ENCODE results near the gene ZSCAN25. TPM values are rescaled to one million over a fixed set of nuclear protein-coding genes. Genes with fewer than 3 reads are reported as not detected.

The ZSCAN25 gene
- total RNA-seq, 2 donors from 2014 or later, result 9.4 to 9.7 TPM

DNA sequence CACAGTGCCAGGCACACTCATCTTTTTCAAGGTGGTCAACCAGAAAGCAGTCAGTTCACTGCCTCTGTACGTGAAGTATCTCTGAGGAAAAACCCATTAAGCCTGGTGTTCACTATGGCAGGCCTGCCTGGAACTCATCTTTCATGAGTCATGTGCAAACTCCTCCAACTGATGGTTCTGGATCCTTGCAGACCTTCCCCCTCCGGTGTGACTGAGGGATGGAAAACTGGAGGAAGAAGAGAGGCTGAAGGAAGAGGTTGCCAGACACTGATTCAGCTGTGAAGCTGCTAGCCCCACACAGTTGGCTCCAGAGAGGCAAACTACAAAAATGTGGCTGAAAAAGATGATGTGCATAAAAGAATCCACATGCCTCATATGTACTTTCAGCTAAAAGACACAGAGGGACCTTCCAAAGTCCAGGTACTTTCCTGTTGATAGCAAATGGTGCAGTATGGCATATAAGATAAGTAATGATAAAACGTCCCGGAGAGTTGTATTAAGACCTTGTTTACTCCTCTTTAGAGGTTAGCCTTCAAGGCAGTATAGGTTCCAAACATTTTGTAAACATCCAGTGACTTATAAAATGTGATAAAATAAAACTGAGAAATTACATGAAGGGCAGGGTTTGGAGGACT is 60.4 kb downstream of the ZSCAN25 start:
- DNase-seq, result no peak
- ATAC-seq, result no peak
- intact Hi-C loops (cut with DNase I), result no loop called here

DNA sequence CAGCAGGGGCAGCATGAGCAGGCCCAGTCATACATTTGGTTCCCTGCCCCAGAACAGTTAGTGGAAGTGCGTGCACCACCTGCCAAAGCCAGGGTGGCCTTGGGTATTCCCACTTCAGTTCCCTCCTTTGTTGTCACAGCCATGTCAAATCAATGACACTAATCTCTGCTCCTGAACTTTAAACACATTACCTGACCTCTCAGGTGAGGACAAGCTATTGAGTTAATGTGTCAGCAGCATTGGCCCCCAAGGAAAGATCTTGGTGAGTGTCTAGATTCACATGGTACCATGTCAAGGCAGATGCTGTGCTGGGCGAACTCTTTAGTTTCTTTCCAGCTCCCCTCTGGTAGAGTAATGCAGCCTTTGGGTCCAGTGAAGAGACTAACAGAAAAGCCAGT is 60.9 kb downstream of the ZSCAN25 start:
- no peak for ATAC-seq
- intact Hi-C loops (cut with DNase I), result no loop called here

DNA sequence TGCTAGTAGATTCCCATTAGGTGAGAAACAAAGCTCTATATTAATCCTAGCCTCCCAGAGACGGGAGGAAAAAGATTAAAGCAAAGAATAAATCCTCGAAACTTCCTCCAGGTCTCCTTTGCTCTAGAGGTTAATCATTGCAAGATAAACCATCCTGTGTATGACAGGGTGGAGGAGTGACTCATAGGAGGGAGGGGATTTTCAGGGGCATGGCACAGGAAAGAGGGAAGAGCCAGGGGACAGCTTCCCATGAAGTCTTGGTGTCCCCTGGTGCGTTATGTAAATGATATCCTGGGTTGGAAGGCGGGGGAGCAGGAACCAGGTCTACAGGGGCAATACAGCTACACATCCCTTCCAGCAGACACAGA is 62.3 kb downstream of the ZSCAN25 start:
- DNase-seq, result no peak
- intact Hi-C loops (cut with DNase I), result no loop called here
- peak in 1 of 2 donors; percentile 65 for ATAC-seq

More for the DNA sequence above, 60.9 kb downstream of the ZSCAN25 start:
- DNase-seq, result no peak

DNA sequence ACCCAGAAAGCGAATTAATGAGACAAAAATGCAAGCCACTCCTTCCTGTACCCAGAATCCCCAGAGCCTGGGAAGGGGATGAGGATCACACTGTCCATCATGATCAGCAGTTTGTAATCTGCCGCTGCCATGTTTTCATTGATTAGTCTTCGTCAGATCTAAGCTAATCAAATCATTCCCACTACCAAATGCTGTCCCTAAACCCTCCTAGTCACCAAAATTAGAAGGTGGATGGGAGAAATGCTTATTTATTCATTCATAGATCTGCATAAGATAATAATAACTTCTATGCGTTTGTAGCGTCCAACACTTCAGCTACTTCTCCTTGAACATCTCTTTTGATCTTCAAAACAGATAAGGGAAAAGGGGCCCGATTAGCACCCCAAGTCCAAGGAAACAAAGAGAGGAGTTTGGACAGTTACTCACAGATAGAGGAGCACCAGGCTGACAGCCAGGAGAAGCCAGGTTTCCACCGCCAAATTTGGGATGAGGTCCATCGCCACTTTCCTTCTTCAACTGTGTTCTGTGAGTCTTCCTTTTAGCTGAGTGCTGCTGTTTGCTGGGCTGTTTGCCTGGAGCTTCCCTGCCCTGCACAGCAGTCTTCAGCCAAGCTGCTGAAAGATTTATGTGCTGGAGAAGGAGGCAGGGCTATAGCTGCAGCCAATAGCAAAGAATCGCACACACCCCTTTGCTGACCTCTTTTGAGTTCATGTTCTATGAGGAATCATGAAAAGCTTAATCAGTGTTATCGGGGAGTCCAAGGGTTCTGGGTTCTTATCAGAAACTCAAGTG is 62.9 kb downstream of the ZSCAN25 start, which contains the start of gene CYP3A5:
CYP3A5 (minus strand) TSS at position 597 of the 792 bp plus-strand sequence; CDS start at position 497, 100 bp downstream.
- ATAC-seq (peak in 1 of 2 donors; percentile 81), DNase-seq (no peak)
- intact Hi-C loops (cut with DNase I), result no loop called here

Other genes starting within 250 kb of the ZSCAN25 start
- gene ARPC1B, start 242.2 kb upstream of the ZSCAN25 start, total RNA-seq, result 10 to 100 TPM; 71.7 to 88.0 TPM
- 10 to 100 TPM; 76.0 to 96.8 TPM for gene PDAP1, start 208.3 kb upstream of the ZSCAN25 start, total RNA-seq
- gene BUD31, start 208.0 kb upstream of the ZSCAN25 start, total RNA-seq, result 10 to 100 TPM; 44.9 to 51.7 TPM
- gene PTCD1, start 178.1 kb upstream of the ZSCAN25 start, total RNA-seq, result 1 to 10 TPM; 2.6 to 2.8 TPM
- 10 to 100 TPM; 18.2 to 18.8 TPM for gene CPSF4, start 178.0 kb upstream of the ZSCAN25 start, total RNA-seq
- 100 to 1,000 TPM; 617 to 633 TPM for gene ATP5MF, start 150.8 kb upstream of the ZSCAN25 start, total RNA-seq
- 1 to 10 TPM; 2.9 to 3.2 TPM for gene ZNF789, start 144.1 kb upstream of the ZSCAN25 start, total RNA-seq
- 10 to 100 TPM; 17.3 to 19.6 TPM for gene ZNF394, start 116.7 kb upstream of the ZSCAN25 start, total RNA-seq
- gene ZKSCAN5, start 112.3 kb upstream of the ZSCAN25 start, total RNA-seq, result 1 to 10 TPM; 6.1 to 6.3 TPM
- 1 to 10 TPM; 5.4 to 5.6 TPM for gene FAM200A, start 64.8 kb upstream of the ZSCAN25 start, total RNA-seq
- 10 to 100 TPM; 31.5 to 45.1 TPM for gene ZNF655, start 58.3 kb upstream of the ZSCAN25 start, total RNA-seq
- under 1 TPM; 0.18 to 0.50 TPM for gene TMEM225B, start 18.7 kb upstream of the ZSCAN25 start, total RNA-seq
- under 1 TPM; 0.16 to 0.44 TPM for gene CYP3A5, start 63.0 kb downstream of the ZSCAN25 start, total RNA-seq
- not detected for gene CYP3A7, start 118.2 kb downstream of the ZSCAN25 start, total RNA-seq
- under 1 TPM; 0.32 to 0.34 TPM for gene CYP3A4, start 167.2 kb downstream of the ZSCAN25 start, total RNA-seq
- gene CYP3A43, start 211.1 kb downstream of the ZSCAN25 start, total RNA-seq, result under 1 TPM in 1 of 2 donors, not detected in 1; 0.16 TPM

Measured in left cardiac atrium (tissue), 4 donors.